HG03280 (cell line): Measurements from ENCODE around the gene SPACDR.
"Not testable (repeated sequence)": the region's sequence is repeated elsewhere in the genome, so short reads cannot be mapped to it uniquely, and the experiment has no call there.

Experiments
- ATAC-seq: cut with Tn5 transposase; IDR thresholded peaks from one replicate; pipeline ENCODE4 v1.9.1; 2021; ENCODE audit warnings: mild to moderate bottlenecking, moderate library complexity; ENCODE audit not compliant: unreplicated experiment

SPACDR gene

GRCh38 chr7:100464210-100464660 lies at the start of gene SPACDR:
Gene SPACDR (minus strand): TSS chr7:100464260. CDS start chr7:100464025, 235 bp downstream.
- no peak for ATAC-seq

DNA sequence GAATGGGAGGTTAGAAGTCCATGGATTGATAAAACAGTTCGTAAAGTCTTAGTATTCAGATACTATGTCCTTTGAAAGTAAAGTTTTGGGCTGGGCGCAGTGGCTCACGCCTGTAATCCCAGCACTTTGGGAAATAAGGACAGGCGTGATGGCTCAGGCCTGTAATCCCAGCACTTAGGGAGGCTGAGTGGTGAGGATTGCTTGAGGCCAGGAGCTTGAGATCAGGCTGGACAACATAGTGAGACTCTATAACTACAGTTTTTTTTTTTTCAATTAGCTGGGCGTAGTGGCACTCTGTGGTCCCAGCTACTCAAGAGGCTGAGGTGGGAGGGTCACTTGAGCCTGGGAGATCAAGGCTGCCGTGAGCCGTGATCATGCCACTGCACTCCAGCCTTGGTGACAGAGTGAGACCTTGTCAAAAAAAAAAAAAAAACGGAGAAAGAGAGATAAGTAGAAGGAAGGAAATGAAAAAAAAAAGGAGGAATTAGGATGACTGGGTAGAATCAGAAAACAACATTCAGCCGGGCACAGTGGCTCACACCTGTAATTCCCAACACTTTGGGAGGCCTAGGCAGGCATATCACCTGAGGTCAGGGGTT lies 49.3 kb upstream of the SPACDR start:
- ATAC-seq: no peak

GRCh38 chr7:100510437-100511239 lies 46.6 kb upstream of the SPACDR start:
- no peak for ATAC-seq

DNA sequence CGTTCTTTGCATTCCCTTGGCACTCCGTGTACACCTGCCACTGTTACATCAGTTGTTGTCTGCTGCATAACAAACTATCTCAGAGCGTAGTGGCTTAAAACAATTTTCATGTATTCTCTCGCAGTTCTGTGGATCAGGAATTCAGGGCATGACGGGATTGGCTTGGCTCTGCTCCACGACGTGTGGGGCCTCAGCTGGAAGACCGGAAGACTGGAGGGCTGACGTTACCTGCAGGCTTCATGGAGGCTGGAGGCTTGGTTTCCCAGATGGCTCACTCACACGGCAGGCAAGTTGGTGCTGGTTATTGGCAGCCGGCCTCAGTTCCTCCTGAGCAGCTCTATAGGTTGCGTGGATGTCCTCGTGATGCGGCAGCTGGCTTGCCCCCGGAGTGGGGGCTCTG lies 45.2 kb upstream of the SPACDR start:
- no peak for ATAC-seq

DNA sequence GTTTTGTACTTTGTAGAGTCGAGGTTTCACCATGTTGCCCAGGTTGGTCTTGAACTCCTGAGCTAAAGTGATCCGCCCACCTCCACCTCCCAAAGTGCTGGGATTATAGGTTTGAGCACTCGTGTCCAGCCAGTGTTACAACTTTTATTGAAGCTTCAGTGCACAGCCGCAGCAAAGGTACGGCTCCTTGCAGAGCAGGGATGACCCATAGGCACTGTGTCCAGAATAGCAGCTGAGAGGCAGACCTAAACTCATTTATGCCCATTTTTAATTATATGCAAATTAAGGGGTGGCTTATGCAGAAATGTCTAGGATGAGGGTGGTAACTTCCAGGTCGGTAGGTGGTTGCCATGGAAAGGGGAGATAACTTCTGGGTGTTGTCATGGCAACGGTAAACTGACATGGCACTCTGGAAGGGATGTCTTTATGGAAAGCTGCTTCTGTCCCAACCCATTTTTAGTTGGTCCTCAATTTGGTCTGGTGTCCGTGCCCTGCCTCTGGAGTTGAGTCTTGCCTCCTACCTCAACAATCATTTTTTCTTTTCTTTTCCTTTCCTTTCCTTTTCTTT lies 42.4 kb upstream of the SPACDR start:
- ATAC-seq: no peak

- no peak for ATAC-seq
Observed at GRCh38 chr7:100504887-100505611, 41.0 kb upstream of the SPACDR start.

GRCh38 chr7:100504031-100504430 lies 40.0 kb upstream of the SPACDR start:
- ATAC-seq: not testable (repeated sequence)

DNA sequence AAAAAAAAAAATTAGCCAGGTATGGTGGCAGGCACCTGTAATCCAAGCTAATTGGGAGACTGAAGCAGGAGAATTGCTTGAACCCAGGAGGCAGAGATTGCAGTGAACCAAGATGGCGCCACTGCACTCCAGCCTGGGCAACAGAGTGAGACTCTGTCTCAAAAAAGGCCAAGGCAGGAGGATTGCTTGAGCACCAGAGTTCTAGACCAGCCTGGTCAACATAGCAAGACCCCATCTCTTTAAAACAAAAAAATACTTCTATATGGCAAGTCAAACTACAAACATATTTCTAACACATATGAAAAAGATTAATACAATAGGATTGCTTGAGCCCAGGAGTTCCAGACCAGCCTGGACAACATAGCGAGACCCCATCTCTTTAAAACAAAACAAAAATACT lies 36.7 kb upstream of the SPACDR start:
- not testable (repeated sequence) for ATAC-seq

DNA sequence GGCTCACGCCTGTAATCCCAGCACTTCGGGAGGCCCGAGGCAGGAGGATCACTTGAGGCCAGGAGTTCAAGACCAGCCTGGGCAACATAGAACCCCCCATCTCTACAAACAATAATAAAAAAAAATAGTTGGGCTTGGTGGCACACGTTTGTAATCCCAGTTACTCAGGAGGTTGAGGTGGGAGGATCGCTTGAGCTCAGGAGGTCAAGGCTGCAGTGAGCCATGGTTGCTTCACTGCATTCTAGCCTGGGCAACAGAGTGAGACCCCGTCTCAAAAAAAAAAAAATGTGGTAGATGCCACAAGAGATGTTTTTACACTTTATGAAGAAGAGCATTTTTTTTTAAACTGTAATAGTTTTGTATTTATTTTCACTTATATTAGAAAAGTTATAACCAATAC lies 32.4 kb upstream of the SPACDR start:
- ATAC-seq: no peak

GRCh38 chr7:100493476-100494264 lies 29.6 kb upstream of the SPACDR start:
- no peak for ATAC-seq

DNA sequence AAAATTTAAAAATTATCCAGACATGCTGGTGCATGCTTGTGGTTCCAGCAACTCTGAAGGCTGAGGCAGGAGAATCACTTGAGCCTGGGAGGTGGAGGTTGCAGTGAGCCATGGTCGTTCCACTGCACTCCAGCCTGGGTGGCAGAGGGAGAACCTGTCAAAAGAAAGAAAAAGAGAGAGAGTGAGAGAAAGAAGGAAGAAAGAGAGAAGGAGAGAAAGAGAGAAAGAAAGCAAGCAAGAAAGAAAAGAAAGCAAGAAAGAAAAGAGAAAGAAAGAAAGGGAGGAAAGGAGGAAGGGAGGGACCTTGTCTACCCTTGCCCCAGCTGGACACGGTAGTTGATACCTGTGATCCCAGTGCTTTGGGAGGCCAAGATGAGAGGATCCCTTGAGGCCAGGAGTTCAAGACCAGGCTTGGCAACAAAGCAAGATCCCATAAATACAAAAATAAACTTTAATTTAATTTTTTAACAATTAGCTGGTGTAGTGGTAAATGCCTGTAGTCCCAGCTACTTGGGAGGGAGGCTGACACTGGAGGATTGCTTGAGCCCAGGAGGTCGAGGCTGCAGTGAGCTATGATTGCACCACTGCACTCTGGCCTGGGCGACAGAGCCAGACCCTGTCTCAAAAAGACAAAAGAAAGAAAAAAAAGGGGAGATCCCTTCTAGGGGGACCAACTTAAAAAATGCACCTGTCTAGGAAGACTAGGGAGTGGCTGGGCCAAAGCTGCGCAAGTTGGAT lies 28.8 kb upstream of the SPACDR start:
- ATAC-seq: no peak

DNA sequence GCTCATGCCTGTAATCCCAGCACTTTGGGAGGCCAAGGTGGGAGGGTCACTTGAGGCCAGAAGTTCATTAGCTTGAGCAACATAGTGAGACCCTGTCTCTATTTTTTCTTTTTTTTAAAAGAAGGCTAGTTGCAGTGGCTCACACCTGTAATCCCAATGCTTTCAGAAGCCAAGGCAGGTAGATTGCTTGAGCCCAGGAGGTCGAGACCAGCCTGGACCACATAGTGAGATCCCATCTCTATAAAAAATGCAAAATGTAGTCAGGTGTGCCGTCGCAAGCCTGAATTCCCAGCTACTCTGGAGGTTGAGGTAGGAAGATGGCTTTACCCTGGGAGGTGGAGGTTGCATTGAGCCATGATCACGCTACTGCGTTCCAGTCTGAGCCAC lies 27.1 kb upstream of the SPACDR start:
- no peak for ATAC-seq

- ATAC-seq: no peak
Observed at GRCh38 chr7:100490483-100491191, 26.6 kb upstream of the SPACDR start.

- peak; percentile 45 for ATAC-seq
Observed at GRCh38 chr7:100489824-100490223, 25.8 kb upstream of the SPACDR start.

GRCh38 chr7:100489121-100489520 lies 25.1 kb upstream of the SPACDR start:
- no peak for ATAC-seq

DNA sequence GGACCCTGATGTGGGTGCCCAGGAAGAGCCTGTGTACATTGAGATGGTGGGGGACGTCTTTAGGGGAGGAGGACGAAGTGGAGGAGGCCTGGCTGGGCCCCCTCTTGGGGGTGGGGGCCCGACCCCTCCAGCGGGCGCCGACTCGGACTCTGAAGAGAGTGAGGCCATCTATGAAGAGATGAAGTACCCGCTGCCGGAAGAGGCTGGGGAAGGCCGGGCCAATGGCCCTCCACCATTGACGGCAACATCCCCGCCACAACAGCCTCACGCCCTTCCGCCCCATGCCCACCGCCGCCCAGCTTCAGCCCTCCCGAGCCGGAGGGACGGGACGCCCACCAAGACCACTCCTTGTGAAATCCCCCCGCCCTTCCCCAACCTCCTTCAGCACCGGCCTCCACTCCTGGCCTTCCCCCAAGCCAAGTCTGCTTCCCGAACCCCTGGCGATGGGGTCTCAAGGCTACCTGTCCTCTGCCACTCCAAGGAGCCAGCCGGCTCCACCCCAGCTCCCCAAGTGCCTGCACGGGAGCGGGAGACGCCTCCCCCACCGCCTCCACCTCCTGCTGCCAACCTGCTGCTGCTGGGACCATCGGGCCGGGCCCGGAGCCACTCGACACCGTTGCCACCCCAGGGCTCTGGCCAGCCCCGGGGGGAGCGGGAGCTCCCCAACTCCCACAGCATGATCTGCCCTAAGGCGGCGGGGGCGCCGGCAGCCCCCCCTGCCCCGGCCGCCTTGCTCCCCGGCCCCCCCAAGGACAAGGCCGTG lies 24.5 kb upstream of the SPACDR start:
- ATAC-seq: no peak

- no peak for ATAC-seq
Observed at GRCh38 chr7:100486753-100487446, 22.8 kb upstream of the SPACDR start.

- no peak for ATAC-seq
Observed at GRCh38 chr7:100486111-100486636, 22.1 kb upstream of the SPACDR start.
